HK-2 (cell line): ENCODE data around the gene PTPRN2.
A peak's percentile ranks its signal among the peaks of the same experiment; 100 is the strongest.

Experiments used
- DNase-seq: peaks from one replicate; pipeline ENCODE4 v3.0.0-alpha.2; 2018; ENCODE audit not compliant: unreplicated experiment

PTPRN2 gene

GRCh38 chr7:158401295-158401694 lies 186.3 kb downstream of the PTPRN2 start:
- no peak for DNase-seq

- DNase-seq = no peak
These were observed 186.9 kb downstream of the PTPRN2 start for GRCh38 chr7:158400601-158401225.

- DNase-seq = no peak
These were observed 187.9 kb downstream of the PTPRN2 start for GRCh38 chr7:158399762-158400161.

- no peak for DNase-seq
These were observed 188.9 kb downstream of the PTPRN2 start for GRCh38 chr7:158398750-158399149.

- DNase-seq = no peak
These were observed 189.7 kb downstream of the PTPRN2 start for GRCh38 chr7:158397885-158398284.

- no peak for DNase-seq
These were observed 190.4 kb downstream of the PTPRN2 start for GRCh38 chr7:158396982-158397862.

GRCh38 chr7:158396301-158396905 lies 191.2 kb downstream of the PTPRN2 start:
- no peak for DNase-seq

GRCh38 chr7:158395780-158396278 lies 191.8 kb downstream of the PTPRN2 start:
- DNase-seq = no peak

GRCh38 chr7:158395349-158395748 lies 192.3 kb downstream of the PTPRN2 start:
- no peak for DNase-seq

GRCh38 chr7:158394936-158395335 lies 192.7 kb downstream of the PTPRN2 start:
- DNase-seq = peak; percentile 55

GRCh38 chr7:158393926-158394625 lies 193.5 kb downstream of the PTPRN2 start:
- DNase-seq = no peak

GRCh38 chr7:158392251-158392650 lies 195.4 kb downstream of the PTPRN2 start:
- no peak for DNase-seq

- DNase-seq = no peak
These were observed 196.1 kb downstream of the PTPRN2 start for GRCh38 chr7:158391541-158391940.

- DNase-seq = no peak
These were observed 196.5 kb downstream of the PTPRN2 start for GRCh38 chr7:158391141-158391540.

- no peak for DNase-seq
These were observed 197.2 kb downstream of the PTPRN2 start for GRCh38 chr7:158390460-158390859.

GRCh38 chr7:158389514-158390425 lies 197.9 kb downstream of the PTPRN2 start:
- no peak for DNase-seq

- no peak for DNase-seq
These were observed 198.7 kb downstream of the PTPRN2 start for GRCh38 chr7:158388928-158389327.

- no peak for DNase-seq
These were observed 199.6 kb downstream of the PTPRN2 start for GRCh38 chr7:158388072-158388471.

- DNase-seq = no peak
These were observed 200.1 kb downstream of the PTPRN2 start for GRCh38 chr7:158387546-158387891.

- DNase-seq = no peak
These were observed 200.6 kb downstream of the PTPRN2 start for GRCh38 chr7:158386866-158387545.

- no peak for DNase-seq
These were observed 201.3 kb downstream of the PTPRN2 start for GRCh38 chr7:158386355-158386618.
